OCI-LY7 (cell line): ENCODE measurements around the gene ELMO1. TPM values are rescaled to one million over a fixed set of nuclear protein-coding genes. Genes with fewer than 3 reads are reported as not detected.

Source experiments
- BruUV-seq: library from RNA; stranded (reverse); fragments of 400-500 nt; replicated peaks from 2 replicates; lab custom pipeline; 2021; lab: Mats Ljungman, UMichigan
- CTCF ChIA-PET: fragments of 300-600 bp; sonication (Branson Sonifier 250); formaldehyde crosslinking; loops from one replicate; lab custom pipeline; 2022; ENCODE audit warnings: antibody characterized with exemption; ENCODE audit not compliant: unreplicated experiment; lab: Charles Lee
- POLR2A ChIA-PET: fragments of 300-600 bp; sonication (Branson Sonifier 250); formaldehyde crosslinking; loops from one replicate; lab custom pipeline; 2022; ENCODE audit warnings: antibody characterized with exemption; lab: Charles Lee
- DNase-seq: peaks from one replicate; pipeline ENCODE4 v3.0.0-alpha.2; 2015; ENCODE audit warnings: low spot score
- H2AFZ ChIP-seq: fragments of 200-600 bp; sonication (generic), shearing (Covaris generic); 2 replicates; pipeline ENCODE4 v1.6.1; 2014; ENCODE audit warnings: mild to moderate bottlenecking, antibody characterized with exemption, low read length, moderate library complexity
- H3K27ac ChIP-seq: fragments of 200-600 bp; sonication (generic); 2 replicates; pipeline ENCODE4 v1.5.1; 2014; ENCODE audit warnings: mixed run types, low read depth, mild to moderate bottlenecking, moderate library complexity, low read length, inconsistent platforms; ENCODE audit not compliant: poor library complexity, severe bottlenecking
- H3K36me3 ChIP-seq: fragments of 200-600 bp; sonication (generic); 2 replicates; pipeline ENCODE4 v1.6.1; 2014; ENCODE audit warnings: mild to moderate bottlenecking, antibody characterized with exemption, low read length, moderate library complexity, mixed read lengths; ENCODE audit not compliant: insufficient read depth
- H3K4me1 ChIP-seq: fragments of 200-600 bp; sonication (generic); 2 replicates; pipeline ENCODE4 v1.5.1; 2014; ENCODE audit warnings: mild to moderate bottlenecking, low read length; ENCODE audit not compliant: insufficient read depth, poor library complexity, severe bottlenecking
- H3K4me2 ChIP-seq: fragments of 200-600 bp; sonication (generic); 2 replicates; pipeline ENCODE4 v1.6.1; 2014; ENCODE audit warnings: mild to moderate bottlenecking, low read length
- H3K4me3 ChIP-seq: fragments of 200-600 bp; sonication (generic); 2 replicates; pipeline ENCODE4 v1.5.1; 2014; ENCODE audit warnings: mild to moderate bottlenecking, low read depth, low read length; ENCODE audit not compliant: poor library complexity, severe bottlenecking
- H3K79me2 ChIP-seq: fragments of 200-600 bp; sonication (generic); 2 replicates; pipeline ENCODE4 v1.6.1; 2016; ENCODE audit warnings: low read depth, mild to moderate bottlenecking, low read length, moderate library complexity, mixed read lengths; ENCODE audit not compliant: insufficient read depth
- H3K9me2 ChIP-seq: fragments of 200-600 bp; sonication (generic); 2 replicates; pipeline ENCODE4 v1.6.1; 2016; ENCODE audit warnings: mild to moderate bottlenecking, low read length, mixed read lengths; ENCODE audit not compliant: insufficient read depth
- H3K9me3 ChIP-seq: fragments of 200-600 bp; sonication (generic); 2 replicates; pipeline ENCODE4 v1.6.1; 2014; ENCODE audit warnings: mild to moderate bottlenecking, mixed run types, low read length, mixed read lengths
- H4K20me1 ChIP-seq: fragments of 200-600 bp; sonication (generic); 2 replicates; pipeline ENCODE4 v1.6.1; 2014; ENCODE audit warnings: mild to moderate bottlenecking, antibody characterized with exemption, low read length, moderate library complexity, mixed read lengths; ENCODE audit not compliant: insufficient read depth
- EZH2phosphoT487 ChIP-seq: fragments of 200-600 bp; sonication (generic); IDR thresholded peaks from 2 replicates; pipeline ENCODE4 v1.6.1; 2018; ENCODE audit warnings: low read depth, borderline replicate concordance, mild to moderate bottlenecking, mixed run types, antibody characterized with exemption, low read length, moderate library complexity, mixed read lengths
- intact Hi-C: fragments of 100-400 bp; cut with micrococcal nuclease; formaldehyde crosslinking; loops from one replicate; pipeline ENCODE4 v1.10.0; 2022; ENCODE audit not compliant: unreplicated experiment
- total RNA-seq, 2 experiments: library from RNA; depleted of rRNA in 1 of 2; stranded (reverse); fragments of >200 nt in 1 of 2; shearing (Covaris generic) in 1 of 2; gene quantifications; 2 replicates each; pipeline ENCODE4 v1.2.3, GENCODE V29; 2014 to 2022
- TF ChIP-seq, protein P1 (sequence below): fragments of 200-600 bp; sonication (generic); conservative IDR thresholded peaks from 2 replicates; pipeline ENCODE4 v1.5.1; 2014; ENCODE audit warnings: mild to moderate bottlenecking, antibody characterized with exemption, low read length, moderate library complexity, mixed read lengths

Gene ELMO1
- total RNA-seq, 2 experiments from 2014 or later, result 101 to 103 TPM

- no TSS peak for BruUV-seq
- intact Hi-C loops, result loop anchor here (5.0 to 10.0 kb wide), 2 partner anchors 134 to 143 kb away; no protein-coding TSS in a partner anchor
- Histone ChIP-seq H3K79me2 (no peaks in the 10 kb centered on the region), H3K4me2 (no peak overlapping the region), H3K27ac (no peak overlapping the region), H3K36me3 (no peaks in the 10 kb centered on the region), H3K9me2 (no peaks in the 10 kb centered on the region), H3K9me3 (no peaks in the 10 kb centered on the region; the same call in 1 of the 2 replicates), H3K4me1 (peaks cover 26% of the 10 kb centered on the region), H2AFZ (no peak overlapping the region), H4K20me1 (no peaks in the 10 kb centered on the region), H3K4me3 (no peak overlapping the region)
- CTCF ChIA-PET, result interaction anchor here (1.6 to 3.4 kb wide), 2 partner anchors 10 to 117 kb away, joined by 3 to 15 read pairs; no protein-coding TSS in a partner anchor
- POLR2A ChIA-PET, result interaction anchor here (0.6 to 1.8 kb wide), 4 partner anchors 41 to 195 kb away, joined by 3 to 6 read pairs (median 4); no protein-coding TSS in a partner anchor
- DNase-seq, result no peak
- no peak for TF ChIP-seq EZH2phosphoT487
- TF ChIP-seq, protein P1, sequence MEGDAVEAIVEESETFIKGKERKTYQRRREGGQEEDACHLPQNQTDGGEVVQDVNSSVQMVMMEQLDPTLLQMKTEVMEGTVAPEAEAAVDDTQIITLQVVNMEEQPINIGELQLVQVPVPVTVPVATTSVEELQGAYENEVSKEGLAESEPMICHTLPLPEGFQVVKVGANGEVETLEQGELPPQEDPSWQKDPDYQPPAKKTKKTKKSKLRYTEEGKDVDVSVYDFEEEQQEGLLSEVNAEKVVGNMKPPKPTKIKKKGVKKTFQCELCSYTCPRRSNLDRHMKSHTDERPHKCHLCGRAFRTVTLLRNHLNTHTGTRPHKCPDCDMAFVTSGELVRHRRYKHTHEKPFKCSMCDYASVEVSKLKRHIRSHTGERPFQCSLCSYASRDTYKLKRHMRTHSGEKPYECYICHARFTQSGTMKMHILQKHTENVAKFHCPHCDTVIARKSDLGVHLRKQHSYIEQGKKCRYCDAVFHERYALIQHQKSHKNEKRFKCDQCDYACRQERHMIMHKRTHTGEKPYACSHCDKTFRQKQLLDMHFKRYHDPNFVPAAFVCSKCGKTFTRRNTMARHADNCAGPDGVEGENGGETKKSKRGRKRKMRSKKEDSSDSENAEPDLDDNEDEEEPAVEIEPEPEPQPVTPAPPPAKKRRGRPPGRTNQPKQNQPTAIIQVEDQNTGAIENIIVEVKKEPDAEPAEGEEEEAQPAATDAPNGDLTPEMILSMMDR, result no peak
Measured at GRCh38 chr7:37351716-37352115, 96.9 kb downstream of the ELMO1 start.

DNA sequence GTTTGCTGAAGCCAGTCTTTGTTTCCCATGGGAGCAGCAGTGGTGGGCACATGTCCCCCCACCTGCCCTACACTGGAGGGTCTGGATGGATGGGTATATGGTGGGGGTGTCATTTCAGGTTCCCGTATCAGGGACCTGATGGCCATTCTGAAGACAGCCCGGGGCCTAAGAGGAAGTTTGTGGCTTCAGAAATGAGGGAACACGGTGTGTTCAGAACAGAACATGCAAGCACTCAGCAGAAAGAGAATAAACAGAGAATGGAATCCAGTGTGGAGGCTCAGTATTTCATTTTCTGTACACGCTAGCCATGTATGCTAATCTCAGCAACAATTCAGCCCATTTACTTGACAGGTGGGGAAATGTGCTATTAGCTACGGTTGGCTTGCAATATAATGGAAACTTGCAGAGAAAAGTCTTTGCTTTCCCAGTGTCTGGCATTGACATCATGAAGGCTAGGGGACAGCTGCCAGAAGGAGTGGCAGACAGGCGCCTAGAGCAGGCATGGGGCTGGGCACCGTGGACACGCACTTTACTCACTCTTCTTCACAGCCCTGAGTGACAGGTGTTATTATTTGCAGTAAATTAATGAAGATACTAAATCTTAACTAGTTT is 98.6 kb downstream of the ELMO1 start:
- ChIA-PET CTCF (no interaction called here), POLR2A (interaction anchor here (1.8 kb wide), 1 partner anchor 149 kb away, joined by 6 read pairs; no protein-coding TSS in a partner anchor)
- no peak overlapping the region for H3K4me3 ChIP-seq
- H3K36me3 ChIP-seq, result no peaks in the 10 kb centered on the region
- H3K9me3 ChIP-seq, result no peaks in the 10 kb centered on the region; the same call in 1 of the 2 replicates
- peak; percentile 38 for DNase-seq
- H3K4me2 ChIP-seq, result peak overlapping the region; percentile 49
- BruUV-seq, result no TSS peak
- H3K9me2 ChIP-seq, result no peaks in the 10 kb centered on the region
- no peaks in the 10 kb centered on the region for H4K20me1 ChIP-seq
- H3K27ac ChIP-seq, result no peak overlapping the region
- TF ChIP-seq, protein P1, result no peak
- no peak for TF ChIP-seq EZH2phosphoT487
- peak overlapping the region; percentile 18; the same call in 1 of the 2 replicates for H2AFZ ChIP-seq
- intact Hi-C loops, result loop anchor here (5.0 to 10.0 kb wide), 2 partner anchors 133 to 145 kb away; no protein-coding TSS in a partner anchor
- H3K79me2 ChIP-seq, result no peaks in the 10 kb centered on the region
- peaks cover 37% of the 10 kb centered on the region for H3K4me1 ChIP-seq

GRCh38 chr7:37348982-37349381 is 99.7 kb downstream of the ELMO1 start:
- Histone ChIP-seq H4K20me1 (no peaks in the 10 kb centered on the region), H3K9me3 (no peaks in the 10 kb centered on the region; the same call in 1 of the 2 replicates), H3K4me3 (no peak overlapping the region), H2AFZ (no peak overlapping the region), H3K4me2 (no peak overlapping the region), H3K9me2 (no peaks in the 10 kb centered on the region), H3K27ac (no peak overlapping the region), H3K4me1 (peaks cover 48% of the 10 kb centered on the region), H3K79me2 (no peaks in the 10 kb centered on the region), H3K36me3 (no peaks in the 10 kb centered on the region)
- TF ChIP-seq EZH2phosphoT487, result no peak
- TF ChIP-seq, protein P1, result no peak
- intact Hi-C loops, result no loop called here
- no TSS peak for BruUV-seq
- CTCF ChIA-PET, result no interaction called here
- POLR2A ChIA-PET, result interaction anchor here (1.5 kb wide), 1 partner anchor 13 kb away, joined by 3 read pairs; no protein-coding TSS in a partner anchor
- DNase-seq, result no peak
